NCI-H774 (cell line): Measurements from ENCODE around the gene TP63.
"Not testable (repeated sequence)": the region's sequence is repeated elsewhere in the genome, so short reads cannot be mapped to it uniquely, and the experiment has no call there.

ENCODE experiments used
- DNase-seq: peaks from one replicate; lab custom pipeline; 2025; lab: John Stamatoyannopoulos, UW

TP63 gene

GRCh38 chr3:189625572-189625971, 5.6 kb upstream of the TP63 start:
- DNase-seq = no peak

GRCh38 chr3:189626286-189626685, 4.9 kb upstream of the TP63 start:
- no peak for DNase-seq

- no peak for DNase-seq
Measured at GRCh38 chr3:189629803-189630455, 1.3 kb upstream of the TP63 start.

- no peak for DNase-seq
Measured at GRCh38 chr3:189630767-189631372, 319 bp upstream of the TP63 start.

- no peak for DNase-seq
Measured at GRCh38 chr3:189631409-189631808, 220 bp downstream of the TP63 start.

- no peak for DNase-seq
Measured at GRCh38 chr3:189632242-189632641, 1.1 kb downstream of the TP63 start.

GRCh38 chr3:189635339-189635738, 4.2 kb downstream of the TP63 start:
- no peak for DNase-seq

GRCh38 chr3:189636048-189636447, 4.9 kb downstream of the TP63 start:
- no peak for DNase-seq

GRCh38 chr3:189637750-189638149, 6.6 kb downstream of the TP63 start:
- no peak for DNase-seq

- DNase-seq = no peak
Measured at GRCh38 chr3:189638276-189639031, 7.3 kb downstream of the TP63 start.

- DNase-seq = no peak
Measured at GRCh38 chr3:189641776-189642175, 10.6 kb downstream of the TP63 start.

GRCh38 chr3:189646853-189647542, 15.8 kb downstream of the TP63 start:
- peak; percentile 15 for DNase-seq

- no peak for DNase-seq
Measured at GRCh38 chr3:189652042-189652441, 20.9 kb downstream of the TP63 start.

GRCh38 chr3:189655617-189656016, 24.4 kb downstream of the TP63 start:
- DNase-seq = no peak

GRCh38 chr3:189659571-189659970, 28.4 kb downstream of the TP63 start:
- no peak for DNase-seq

- no peak for DNase-seq
Measured at GRCh38 chr3:189664311-189664710, 33.1 kb downstream of the TP63 start.

- DNase-seq = not testable (repeated sequence)
Measured at GRCh38 chr3:189672346-189672745, 41.2 kb downstream of the TP63 start.

GRCh38 chr3:189673535-189673934, 42.3 kb downstream of the TP63 start:
- no peak for DNase-seq

GRCh38 chr3:189674249-189674913, 43.2 kb downstream of the TP63 start:
- no peak for DNase-seq

GRCh38 chr3:189677667-189678066, 46.5 kb downstream of the TP63 start:
- no peak for DNase-seq

GRCh38 chr3:189680723-189681122, 49.5 kb downstream of the TP63 start:
- DNase-seq = no peak
